OCI-LY1 (cell line): ENCODE measurements around the gene PTPRG.

Experiments used
- H2AFZ ChIP-seq: fragments of 200-600 bp; sonication (generic), shearing (Covaris generic); 2 replicates; pipeline ENCODE4 v1.6.0; 2014; ENCODE audit warnings: antibody characterized with exemption, mild to moderate bottlenecking, low read length
- H3F3A ChIP-seq: fragments of 200-600 bp; sonication (generic), shearing (Covaris generic); 2 replicates; pipeline ENCODE4 v1.6.0; 2014; ENCODE audit warnings: mild to moderate bottlenecking, antibody characterized with exemption, low read length, moderate library complexity; ENCODE audit not compliant: insufficient read depth
- H3K27ac ChIP-seq: fragments of 200-600 bp; sonication (generic); 2 replicates; pipeline ENCODE4 v1.5.1; 2014; ENCODE audit warnings: low read length, mixed run types, mild to moderate bottlenecking, low read depth; ENCODE audit not compliant: poor library complexity, severe bottlenecking
- H3K27me3 ChIP-seq: fragments of 200-600 bp; sonication (generic); 2 replicates; pipeline ENCODE4 v1.6.0; 2014; ENCODE audit warnings: antibody characterized with exemption, mild to moderate bottlenecking, low read length, moderate library complexity; ENCODE audit not compliant: insufficient read depth
- H3K36me3 ChIP-seq: fragments of 200-600 bp; sonication (generic); 2 replicates; pipeline ENCODE4 v1.6.1; 2014; ENCODE audit warnings: mild to moderate bottlenecking, antibody characterized with exemption, low read length, moderate library complexity, mixed read lengths; ENCODE audit not compliant: insufficient read depth
- H3K4me1 ChIP-seq: fragments of 200-600 bp; sonication (generic); 2 replicates; pipeline ENCODE4 v1.5.1; 2014; ENCODE audit warnings: mild to moderate bottlenecking, low read length, moderate library complexity; ENCODE audit not compliant: insufficient read depth, severe bottlenecking
- H3K4me2 ChIP-seq: fragments of 200-600 bp; sonication (generic), shearing (Covaris generic); 2 replicates; pipeline ENCODE4 v1.6.1; 2014; ENCODE audit warnings: low read length
- H3K4me3 ChIP-seq: fragments of 200-600 bp; sonication (generic); 2 replicates; pipeline ENCODE4 v1.5.1; 2014; ENCODE audit warnings: low read length, low read depth, mild to moderate bottlenecking, mixed read lengths; ENCODE audit not compliant: poor library complexity, severe bottlenecking
- H3K79me2 ChIP-seq: fragments of 200-600 bp; shearing (Covaris generic); 2 replicates; pipeline ENCODE4 v1.6.1; 2016; ENCODE audit warnings: mixed run types, low read length, mixed read lengths; ENCODE audit not compliant: insufficient read depth
- H3K9ac ChIP-seq: fragments of 200-600 bp; sonication (generic), shearing (Covaris generic); 2 replicates; pipeline ENCODE4 v1.6.1; 2014; ENCODE audit warnings: mild to moderate bottlenecking, low read length, mixed read lengths
- H3K9me2 ChIP-seq: fragments of 200-600 bp; sonication (generic), shearing (Covaris generic); 2 replicates; pipeline ENCODE4 v1.6.1; 2014; ENCODE audit warnings: low read depth, mild to moderate bottlenecking, low read length, mixed read lengths
- H3K9me3 ChIP-seq: fragments of 200-600 bp; shearing (Covaris generic); 2 replicates; pipeline ENCODE4 v1.6.1; 2014; ENCODE audit warnings: low read length, mixed read lengths
- H4K20me1 ChIP-seq: fragments of 200-600 bp; sonication (generic), shearing (Covaris generic); 2 replicates; pipeline ENCODE4 v1.6.0; 2016; ENCODE audit warnings: mild to moderate bottlenecking, low read length; ENCODE audit not compliant: insufficient read depth
- CTCF ChIP-seq: fragments of 200-600 bp; sonication (generic), shearing (Covaris generic); IDR thresholded peaks from 2 replicates; pipeline ENCODE4 v1.5.1; 2017; ENCODE audit warnings: mild to moderate bottlenecking, antibody characterized with exemption, low read length, moderate library complexity, mixed read lengths
- EZH2 ChIP-seq: fragments of 200-600 bp; sonication (generic), shearing (Covaris generic); IDR thresholded peaks from 2 replicates; pipeline ENCODE4 v1.8.0; 2017; ENCODE audit warnings: borderline replicate concordance, mixed run types, mild to moderate bottlenecking, antibody characterized with exemption, low read length, moderate library complexity, mixed read lengths

Gene PTPRG

GRCh38 chr3:62248734-62249483, 687.5 kb downstream of the PTPRG start:
- Histone ChIP-seq H4K20me1 (no peaks in the 10 kb centered on the region), H3K27me3 (no peaks in the 10 kb centered on the region), H3K9ac (no peak overlapping the region), H3K36me3 (no peaks in the 10 kb centered on the region), H3K79me2 (no peaks in the 10 kb centered on the region), H2AFZ (no peak overlapping the region), H3F3A (no peaks in the 10 kb centered on the region), H3K4me1 (no peaks in the 10 kb centered on the region), H3K9me3 (no peaks in the 10 kb centered on the region), H3K4me2 (no peak overlapping the region), H3K9me2 (no peaks in the 10 kb centered on the region), H3K4me3 (no peak overlapping the region), H3K27ac (no peak overlapping the region)
- TF ChIP-seq EZH2, result no peak
- no peak for TF ChIP-seq CTCF

GRCh38 chr3:62249484-62249776, 688.1 kb downstream of the PTPRG start:
- Histone ChIP-seq H2AFZ (no peak overlapping the region), H3K9ac (no peak overlapping the region), H4K20me1 (no peaks in the 10 kb centered on the region), H3K36me3 (no peaks in the 10 kb centered on the region), H3F3A (no peaks in the 10 kb centered on the region), H3K27me3 (no peaks in the 10 kb centered on the region), H3K79me2 (no peaks in the 10 kb centered on the region), H3K4me1 (no peaks in the 10 kb centered on the region), H3K9me3 (no peaks in the 10 kb centered on the region), H3K4me2 (no peak overlapping the region), H3K27ac (no peak overlapping the region), H3K4me3 (no peak overlapping the region), H3K9me2 (no peaks in the 10 kb centered on the region)
- no peak for TF ChIP-seq CTCF
- no peak for TF ChIP-seq EZH2

- no peaks in the 10 kb centered on the region for H3K4me1 ChIP-seq
- no peak overlapping the region for H2AFZ ChIP-seq
- H3K9me2 ChIP-seq, result no peaks in the 10 kb centered on the region
- no peaks in the 10 kb centered on the region for H3K79me2 ChIP-seq
- H3K9me3 ChIP-seq, result no peaks in the 10 kb centered on the region
- no peaks in the 10 kb centered on the region for H3F3A ChIP-seq
- H4K20me1 ChIP-seq, result no peaks in the 10 kb centered on the region
- H3K27ac ChIP-seq, result no peak overlapping the region
- no peak overlapping the region for H3K4me3 ChIP-seq
- H3K9ac ChIP-seq, result no peak overlapping the region
- TF ChIP-seq EZH2 (no peak), CTCF (no peak)
- H3K27me3 ChIP-seq, result no peaks in the 10 kb centered on the region
- no peaks in the 10 kb centered on the region for H3K36me3 ChIP-seq
- no peak overlapping the region for H3K4me2 ChIP-seq
Measured at GRCh38 chr3:62249855-62250543, 688.6 kb downstream of the PTPRG start.
